IMR-90 (cell line): ENCODE measurements around the gene NDUFB11. TPM values are rescaled to one million over a fixed set of nuclear protein-coding genes. Genes with fewer than 3 reads are reported as not detected.
A peak's percentile ranks its signal among the peaks of the same experiment; 100 is the strongest.

ENCODE experiments used
- ATAC-seq: fragments of 200-7000 bp; cut with Tn5 transposase; 2 replicates; pipeline ENCODE4 v1.9.1; 2020; ENCODE audit warnings: low read depth, mild to moderate bottlenecking, moderate library complexity
- BruUV-seq: library from RNA; stranded (reverse); fragments of 400-500 nt; replicated peaks from 2 replicates; lab custom pipeline; 2021; lab: Mats Ljungman, UMichigan
- CTCF ChIA-PET: fragments of 300-600 bp; formaldehyde crosslinking; extraction: SDS; loops from one replicate; lab custom pipeline; 2021; ENCODE audit warnings: antibody characterized with exemption; lab: Yijun Ruan, JAX
- POLR2A ChIA-PET: fragments of 300-600 bp; sonication (Branson Sonifier 250); formaldehyde crosslinking; loops from one replicate; lab custom pipeline; 2022; ENCODE audit warnings: antibody characterized with exemption; ENCODE audit not compliant: unreplicated experiment; lab: Charles Lee
- DNase-seq: peaks from one replicate; pipeline ENCODE4 v3.0.0; 2013
- H2AFZ ChIP-seq: replicated peaks from 2 replicates; pipeline ENCODE3; 2013; ENCODE audit warnings: low read length, mild to moderate bottlenecking; ENCODE audit not compliant: poor library complexity
- H2AK5ac ChIP-seq: 2 replicates; pipeline ENCODE4 v1.6.1; 2013; ENCODE audit warnings: low read depth, low read length, inconsistent platforms
- H2AK9ac ChIP-seq: replicated peaks from 2 replicates; pipeline ENCODE3; 2013; ENCODE audit warnings: mild to moderate bottlenecking, low read depth, low read length, moderate library complexity; ENCODE audit not compliant: poor library complexity
- H2BK120ac ChIP-seq: 2 replicates; pipeline ENCODE4 v1.6.1; 2013; ENCODE audit warnings: low read depth, low read length, inconsistent platforms
- H2BK15ac ChIP-seq: 3 replicates; pipeline ENCODE4 v1.6.1; 2013; ENCODE audit warnings: low read depth, low read length, inconsistent platforms
- H2BK20ac ChIP-seq: 2 replicates; pipeline ENCODE4 v1.6.1; 2013; ENCODE audit warnings: low read depth, mild to moderate bottlenecking, inconsistent platforms, low read length, moderate library complexity
- H2BK5ac ChIP-seq: 2 replicates; pipeline ENCODE4 v1.6.1; 2013; ENCODE audit warnings: mild to moderate bottlenecking, low read depth, low read length, inconsistent platforms; ENCODE audit not compliant: poor library complexity, severe bottlenecking
- H3K14ac ChIP-seq: replicated peaks from 2 replicates; pipeline ENCODE4 v1.6.1; 2013; ENCODE audit warnings: low read depth, low read length, inconsistent platforms
- H3K18ac ChIP-seq: 2 replicates; pipeline ENCODE4 v1.6.1; 2013; ENCODE audit warnings: low read depth, low read length, control low read depth
- H3K23ac ChIP-seq: 2 replicates; pipeline ENCODE4 v1.6.1; 2013; ENCODE audit warnings: low read depth, low read length, inconsistent platforms
- H3K27ac ChIP-seq: 2 replicates; pipeline ENCODE4 v1.5.1; 2013; ENCODE audit warnings: mild to moderate bottlenecking, control low read depth, low read length; ENCODE audit not compliant: insufficient read depth
- H3K27me3 ChIP-seq: 2 replicates; pipeline ENCODE4 v1.6.1; 2013; ENCODE audit warnings: low read length; ENCODE audit not compliant: control insufficient read depth, insufficient read depth
- H3K36me3 ChIP-seq: 2 replicates; pipeline ENCODE4 v1.6.1; 2013; ENCODE audit warnings: low read length, mixed read lengths; ENCODE audit not compliant: control insufficient read depth, insufficient read depth
- H3K4ac ChIP-seq: 2 replicates; pipeline ENCODE4 v1.6.1; 2013; ENCODE audit warnings: low read depth, low read length, inconsistent platforms
- H3K4me1 ChIP-seq: 2 replicates; pipeline ENCODE4 v1.6.1; 2013; ENCODE audit warnings: low read length, mixed read lengths; ENCODE audit not compliant: control insufficient read depth, insufficient read depth
- H3K4me2 ChIP-seq: 2 replicates; pipeline ENCODE4 v1.6.1; 2013; ENCODE audit warnings: low read depth, mild to moderate bottlenecking, control low read depth, low read length, moderate library complexity
- H3K4me3 ChIP-seq: 2 replicates; pipeline ENCODE4 v1.5.1; 2013; ENCODE audit warnings: low read depth, mild to moderate bottlenecking, control low read depth, low read length, moderate library complexity; ENCODE audit not compliant: insufficient read depth
- H3K56ac ChIP-seq: 2 replicates; pipeline ENCODE4 v1.6.1; 2013; ENCODE audit warnings: low read length, inconsistent platforms; ENCODE audit not compliant: insufficient read depth; ENCODE audit errors: extremely low read depth
- H3K79me1 ChIP-seq, 2 experiments: 2 replicates each; pipeline ENCODE4 v1.6.1; 2013; ENCODE audit warnings: low read length in 2 of 2, inconsistent platforms in 1 of 2, low read depth in 1 of 2
- H3K9ac ChIP-seq: 2 replicates; pipeline ENCODE4 v1.6.1; 2013; ENCODE audit warnings: low read depth, low read length, control low read depth
- H3K9me1 ChIP-seq: 2 replicates; pipeline ENCODE4 v1.6.1; 2013; ENCODE audit warnings: low read length, inconsistent platforms; ENCODE audit not compliant: insufficient read depth
- H3K9me3 ChIP-seq: 2 replicates; pipeline ENCODE4 v1.6.1; 2013; ENCODE audit warnings: low read length; ENCODE audit not compliant: control insufficient read depth, insufficient read depth
- H4K20me1 ChIP-seq: 2 replicates; pipeline ENCODE4 v1.6.1; 2013; ENCODE audit warnings: low read length, inconsistent platforms; ENCODE audit not compliant: insufficient read depth
- H4K5ac ChIP-seq: 2 replicates; pipeline ENCODE4 v1.6.1; 2013; ENCODE audit warnings: mild to moderate bottlenecking, low read depth, low read length, control low read depth
- H4K8ac ChIP-seq, 2 experiments: 2 replicates each; pipeline ENCODE4 v1.6.1; 2013; ENCODE audit warnings: low read depth in 2 of 2, low read length in 2 of 2, control low read depth in 1 of 2, inconsistent platforms in 1 of 2
- H4K91ac ChIP-seq: 2 replicates; pipeline ENCODE4 v1.6.1; 2013; ENCODE audit warnings: low read depth, low read length, inconsistent platforms; ENCODE audit not compliant: insufficient read depth
- CEBPB ChIP-seq: IDR thresholded peaks from 2 replicates; pipeline ENCODE4 v1.6.1; 2012; ENCODE audit warnings: low read depth, low read length, improper control_type of control experiment
- CHD1 ChIP-seq: IDR thresholded peaks from 2 replicates; pipeline ENCODE4 v1.6.1; 2012; ENCODE audit warnings: low read depth, low read length, improper control_type of control experiment
- FOS ChIP-seq: fragments of 150-350 bp; IDR thresholded peaks from 2 replicates; pipeline ENCODE4 v1.6.1; 2016; ENCODE audit warnings: low read depth, low read length
- MAFK ChIP-seq: IDR thresholded peaks from 2 replicates; pipeline ENCODE4 v1.6.1; 2012; ENCODE audit warnings: low read depth, low read length, improper control_type of control experiment
- MAZ ChIP-seq: IDR thresholded peaks from 2 replicates; pipeline ENCODE4 v1.6.1; 2012; ENCODE audit warnings: low read depth, mild to moderate bottlenecking, low read length, improper control_type of control experiment, moderate library complexity, borderline replicate concordance
- POLR2A ChIP-seq: IDR thresholded peaks from 2 replicates; pipeline ENCODE4 v1.6.1; 2012; ENCODE audit warnings: mild to moderate bottlenecking, low read depth, low read length
- RAD21 ChIP-seq: IDR thresholded peaks from 2 replicates; pipeline ENCODE4 v1.6.1; 2012; ENCODE audit warnings: low read length, improper control_type of control experiment
- RCOR1 ChIP-seq: IDR thresholded peaks from 2 replicates; pipeline ENCODE4 v1.6.1; 2012; ENCODE audit warnings: mild to moderate bottlenecking, low read length, improper control_type of control experiment; ENCODE audit not compliant: insufficient replicate concordance
- RFX5 ChIP-seq: IDR thresholded peaks from 2 replicates; pipeline ENCODE4 v1.8.0; 2012; ENCODE audit warnings: low read depth, mild to moderate bottlenecking, low read length, moderate library complexity
- WGBS, 2 experiments: methylation state at CpG; one replicate each; pipeline versions ENCODE4 v1.1.5 to v1.1.7; 2013; ENCODE audit warnings: missing lambda C conversion rate in 2 of 2; ENCODE audit not compliant: insufficient read length in 1 of 2; ENCODE audit errors: extremely low coverage in 2 of 2; 5-methylcytosine and 5-hydroxymethylcytosine counted together
- dilution Hi-C: fragments of 300-500 bp; cut with HindIII; formaldehyde crosslinking; loops from one replicate; pipeline ENCODE4 v1.14.3; 2018; ENCODE audit warnings: low sequenced_read_pairs; ENCODE audit not compliant: unreplicated experiment
- in situ Hi-C: fragments of 300-500 bp; cut with MboI; formaldehyde crosslinking; loops from 3 replicates; pipeline ENCODE4 v1.14.3; 2019; ENCODE audit warnings: low sequenced_read_pairs, inconsistent platforms, mixed read lengths
- intact Hi-C: fragments of 100-400 bp; cut with micrococcal nuclease; formaldehyde crosslinking; loops from 2 replicates; pipeline ENCODE4 v1.10.0; 2022
- polyA plus RNA-seq, 3 experiments: library from polyadenylated mRNA; depleted of rRNA; stranded (reverse); fragments of >200 nt; gene quantifications; 2 replicates each; pipeline ENCODE4 v1.2.3, GENCODE V29; 2012; ENCODE audit warnings: low replicate concordance in 1 of 3
- total RNA-seq: library from RNA; depleted of rRNA; stranded (reverse); fragments of >200 nt; gene quantifications from 2 replicates; pipeline ENCODE4 v1.2.3, GENCODE V29; 2012

The NDUFB11 gene
- total and polyA plus RNA-seq, 2 of the 4 experiments (the other 2 are of a cell fraction), result 17.0 to 58.3 TPM

DNA sequence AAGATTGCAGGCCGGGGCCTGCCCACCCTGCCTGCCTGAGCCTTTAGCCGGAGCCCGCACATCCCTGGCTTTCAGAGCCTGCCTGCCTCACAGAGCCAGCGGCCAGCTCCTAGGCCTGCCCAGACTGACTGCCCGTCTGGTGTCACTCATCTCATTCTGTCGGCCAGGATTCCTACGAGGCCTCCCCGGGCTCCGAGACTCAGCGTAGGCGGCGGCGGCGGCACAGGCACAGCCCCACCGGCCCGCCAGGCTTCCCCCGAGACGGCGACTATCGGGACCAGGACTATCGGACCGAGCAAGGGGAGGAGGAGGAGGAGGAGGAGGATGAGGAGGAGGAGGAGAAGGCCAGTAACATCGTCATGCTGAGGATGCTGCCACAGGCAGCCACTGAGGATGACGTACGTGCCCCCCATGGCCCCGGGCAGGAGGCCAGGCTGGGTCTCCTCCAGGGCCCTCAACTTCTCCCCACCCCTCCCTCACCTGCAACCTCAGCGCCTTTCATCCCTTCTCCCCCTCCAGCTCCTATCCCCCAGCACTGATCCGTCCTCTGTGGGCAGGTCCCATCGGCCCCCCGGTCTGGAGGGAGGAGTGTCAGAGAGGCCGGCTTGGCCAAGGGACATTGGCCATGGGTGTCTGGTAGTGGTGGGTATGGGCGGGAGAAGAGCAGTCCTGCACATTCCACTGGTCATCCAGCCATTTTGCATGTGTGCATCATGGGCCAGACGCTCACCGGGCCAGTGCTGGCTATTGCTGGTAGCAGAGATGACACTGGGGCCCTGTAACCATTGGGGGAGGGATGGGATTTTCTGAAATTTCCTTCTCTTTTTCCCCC lies 26.6 kb upstream of the NDUFB11 start:
- Histone ChIP-seq H2BK5ac (no peak overlapping the region), H2AK5ac (no peak overlapping the region), H4K5ac (no peak overlapping the region), H3K9me1 (0 out of 2 replicates have a peak, but pooled peaks cover 4% of the 10 kb centered on the region), H3K23ac (no peak overlapping the region), H3K18ac (no peak overlapping the region), H2AK9ac (peak overlapping the region; percentile 42), H3K27me3 (peaks cover 10% of the 10 kb centered on the region; the same call in 1 of the 2 replicates), H4K8ac (no peak overlapping the region), H3K79me1 (peaks cover 0 to 11% of the 10 kb centered on the region in 2 experiments; a peak in 1 of 4 replicates), H3K27ac (no peak overlapping the region), H3K4me2 (no peak overlapping the region), H2BK20ac (no peak overlapping the region), H3K9ac (no peak overlapping the region), H3K4me3 (no peak overlapping the region), H3K56ac (no peak overlapping the region), H3K9me3 (no peaks in the 10 kb centered on the region), H2BK15ac (no peak overlapping the region), H3K36me3 (peaks cover 34% of the 10 kb centered on the region), H3K14ac (no peak overlapping the region), H4K91ac (no peak overlapping the region), H2AFZ (peak overlapping the region; percentile 21), H3K4me1 (no peaks in the 10 kb centered on the region), H3K4ac (no peak overlapping the region), H4K20me1 (peaks cover 25% of the 10 kb centered on the region), H2BK120ac (no peak overlapping the region)
- no peak for TF ChIP-seq MAZ
- TF ChIP-seq RCOR1, result no peak
- no peak for TF ChIP-seq RFX5
- TF ChIP-seq POLR2A, result no peak
- TF ChIP-seq FOS, result no peak
- no peak for TF ChIP-seq MAFK
- TF ChIP-seq CEBPB, result no peak
- no peak for TF ChIP-seq CHD1
- no peak for TF ChIP-seq RAD21
- no peak for DNase-seq
- WGBS, 2 experiments, result 68% methylated on average over 5 of the region's 34 CpGs; no CpG with 5 or more reads in 1 of the 2 experiments
- POLR2A ChIA-PET, result no interaction called here
- in situ Hi-C loops (no loop called here), intact Hi-C loops (no loop called here), dilution Hi-C loops (no loop called here)
- no TSS peak for BruUV-seq
- CTCF ChIA-PET, result no interaction called here
- ATAC-seq, result no peak
